ENCODE data around the gene FGF22. TPM values are rescaled to one million over a fixed set of nuclear protein-coding genes. Genes with fewer than 3 reads are reported as not detected.

FGF22 gene
- total RNA-seq, 1 donor, result not detected

- TF ChIP-seq CTCF (IDR thresholded peaks at IDR 0.05; ENCODE audit: extremely low read depth, low read depth, low read length), result no peak
- Histone ChIP-seq H4K20me1 (ENCODE audit: insufficient read depth, low read length) (peaks cover 8% of the 10 kb centered on the region), H3K27me3 (ENCODE audit: insufficient read depth, low read length) (peaks cover 9% of the 10 kb centered on the region), H3K9me3 (ENCODE audit: low read depth, low read length) (no peaks in the 10 kb centered on the region), H3K4me3 (ENCODE audit: insufficient read depth, low read length) (no peak overlapping the region), H3K4me1 (ENCODE audit: insufficient read depth, low read length) (no peaks in the 10 kb centered on the region), H3K79me2 (ENCODE audit: insufficient read depth, low read length) (no peaks in the 10 kb centered on the region), H3K4me2 (ENCODE audit: insufficient read depth, low read length) (no peak overlapping the region), H3K36me3 (ENCODE audit: insufficient read depth, low read length) (no peaks in the 10 kb centered on the region), H3K27ac (ENCODE audit: low read depth, low read length) (no peak overlapping the region), H2AFZ (ENCODE audit: low read length) (no peak overlapping the region)
- no peak for DNase-seq (ENCODE audit: insufficient read length, low spot score, missing footprints)
Measured at GRCh38 chr19:595326-596262, 44.1 kb upstream of the FGF22 start.

- Histone ChIP-seq H3K27me3 (ENCODE audit: insufficient read depth, low read length) (peaks cover 2% of the 10 kb centered on the region), H2AFZ (ENCODE audit: low read length) (no peak overlapping the region), H3K9me3 (ENCODE audit: low read depth, low read length) (no peaks in the 10 kb centered on the region), H4K20me1 (ENCODE audit: insufficient read depth, low read length) (peaks cover 8% of the 10 kb centered on the region), H3K79me2 (ENCODE audit: insufficient read depth, low read length) (no peaks in the 10 kb centered on the region), H3K4me2 (ENCODE audit: insufficient read depth, low read length) (no peak overlapping the region), H3K4me1 (ENCODE audit: insufficient read depth, low read length) (no peaks in the 10 kb centered on the region), H3K4me3 (ENCODE audit: insufficient read depth, low read length) (no peak overlapping the region), H3K27ac (ENCODE audit: low read depth, low read length) (no peak overlapping the region), H3K36me3 (ENCODE audit: insufficient read depth, low read length) (no peaks in the 10 kb centered on the region)
- TF ChIP-seq CTCF (IDR thresholded peaks at IDR 0.05; ENCODE audit: extremely low read depth, low read depth, low read length), result no peak
- no peak for DNase-seq (ENCODE audit: insufficient read length, low spot score, missing footprints)
Measured at GRCh38 chr19:596263-596655, 43.4 kb upstream of the FGF22 start.

GRCh38 chr19:597406-598315 is 42.0 kb upstream of the FGF22 start:
- Histone ChIP-seq H3K27ac (ENCODE audit: low read depth, low read length) (no peak overlapping the region), H3K79me2 (ENCODE audit: insufficient read depth, low read length) (no peaks in the 10 kb centered on the region), H3K27me3 (ENCODE audit: insufficient read depth, low read length) (no peaks in the 10 kb centered on the region), H3K4me3 (ENCODE audit: insufficient read depth, low read length) (no peak overlapping the region), H3K36me3 (ENCODE audit: insufficient read depth, low read length) (no peaks in the 10 kb centered on the region), H2AFZ (ENCODE audit: low read length) (no peak overlapping the region), H3K9me3 (ENCODE audit: low read depth, low read length) (no peaks in the 10 kb centered on the region), H3K4me2 (ENCODE audit: insufficient read depth, low read length) (no peak overlapping the region), H3K4me1 (ENCODE audit: insufficient read depth, low read length) (no peaks in the 10 kb centered on the region), H4K20me1 (ENCODE audit: insufficient read depth, low read length) (peaks cover under 1% of the 10 kb centered on the region)
- no peak for TF ChIP-seq CTCF (IDR thresholded peaks at IDR 0.05; ENCODE audit: extremely low read depth, low read depth, low read length)
- DNase-seq (ENCODE audit: insufficient read length, low spot score, missing footprints), result no peak
